ENCODE results near the gene PTPRM. TPM values are rescaled to one million over a fixed set of nuclear protein-coding genes. Genes with fewer than 3 reads are reported as not detected.

PTPRM gene
- total and polyA plus RNA-seq, 2 of the 8 experiments (the other 6 are each of a cell fraction or from before 2014, with no cell fraction given) = 4.1 to 7.0 TPM

DNA sequence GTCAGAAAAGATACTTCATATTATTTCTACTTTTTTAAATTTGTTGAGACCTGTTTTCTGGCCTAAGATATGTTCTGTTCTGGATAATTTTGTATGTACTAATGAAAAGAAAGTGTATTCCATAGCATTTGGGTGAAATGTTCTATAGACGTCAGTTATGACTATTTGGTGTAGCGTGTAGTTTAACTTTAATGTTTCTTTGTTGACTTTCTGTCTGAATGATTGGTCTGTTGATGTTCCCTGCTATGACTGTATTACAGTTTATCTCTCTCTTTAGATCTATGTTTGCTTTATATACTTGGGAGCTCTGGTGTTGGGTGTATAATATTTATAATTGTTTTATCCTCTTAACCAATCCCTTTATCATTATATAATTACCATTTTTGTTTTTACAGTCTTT, 352.4 kb downstream of the PTPRM start:
- Histone ChIP-seq H2AFZ (ENCODE audit: low read length) (no peak overlapping the region), H3K4me3 (ENCODE audit: extremely low read depth in 1 of 4, insufficient read depth in 2 of 4, low read depth in 3 of 4, low read length in 4 of 4) (no peak overlapping the region), H3K23ac (ENCODE audit: insufficient read length) (no peak overlapping the region), H3K18ac (ENCODE audit: extremely low read depth, low read length) (no peak overlapping the region), H2BK12ac (ENCODE audit: low read depth, low read length) (no peak overlapping the region), H3K56ac (replicated peaks; ENCODE audit: insufficient read length, low read depth, low read length) (no peak overlapping the region), H2BK120ac (replicated peaks; ENCODE audit: low read depth, low read length) (no peak overlapping the region), H2BK20ac (ENCODE audit: low read length) (no peak overlapping the region), H3K79me1 (ENCODE audit: low read depth, low read length) (no peaks in the 10 kb centered on the region), H3K27ac (ENCODE audit: low read depth, low read length) (no peak overlapping the region), H3K27me3 (replicated peaks in 1 of 4; ENCODE audit: control insufficient read depth in 3 of 4, extremely low read depth in 1 of 4, insufficient read depth in 3 of 4, low read length in 3 of 4) (no peaks in the 10 kb centered on the region), H3K4ac (replicated peaks; ENCODE audit: insufficient read length, low read depth, low read length) (no peak overlapping the region), H3K4me2 (ENCODE audit: insufficient read depth in 1 of 2, low read depth in 2 of 2, low read length in 2 of 2) (no peak overlapping the region), H2BK15ac (ENCODE audit: low read length) (no peak overlapping the region), H4K20me1 (replicated peaks in 1 of 2; ENCODE audit: control insufficient read depth in 1 of 2, insufficient read depth in 2 of 2, low read length in 2 of 2) (no peaks in the 10 kb centered on the region), H4K91ac (replicated peaks; ENCODE audit: insufficient read length, low read length) (no peak overlapping the region), H2BK5ac (ENCODE audit: low read depth, low read length) (no peak overlapping the region), H3K79me2 (ENCODE audit: control insufficient read depth in 1 of 2, insufficient read depth in 2 of 2, low read length in 2 of 2) (no peaks in the 10 kb centered on the region), H3K23me2 (ENCODE audit: low read depth, low read length) (no peaks in the 10 kb centered on the region), H4K8ac (ENCODE audit: extremely low read depth, insufficient read depth, low read length) (no peak overlapping the region), H4K5ac (ENCODE audit: insufficient read length, low read depth, low read length) (no peak overlapping the region), H3K4me1 (replicated peaks in 1 of 4; ENCODE audit: control insufficient read depth in 3 of 4, insufficient read depth in 4 of 4, low read length in 3 of 4) (no peaks in the 10 kb centered on the region), H3K9me3 (ENCODE audit: insufficient read depth in 2 of 2, low read depth in 1 of 2, low read length in 1 of 2) (no peaks in the 10 kb centered on the region), H2AK5ac (ENCODE audit: low read depth, low read length) (no peak overlapping the region), H3K36me3 (ENCODE audit: control insufficient read depth in 2 of 4, insufficient read depth in 4 of 4, low read length in 3 of 4) (no peaks in the 10 kb centered on the region), H3K14ac (ENCODE audit: insufficient read length) (no peak overlapping the region), H3K9ac (replicated peaks in 1 of 4; ENCODE audit: extremely low read depth in 1 of 4, low read depth in 3 of 4, low read length in 3 of 4) (no peak overlapping the region)
- FAIRE-seq = no peak
- ChIA-PET POLR2A (ENCODE audit: partially characterized antibody) (no interaction called here), CTCF (ENCODE audit: partially characterized antibody) (interaction anchor here (1.8 kb wide), 1 partner anchor 11 kb away, joined by 4 read pairs; no protein-coding TSS in a partner anchor)
- 93% methylated on average over 2 of the region's 2 CpGs; no CpG with 5 or more reads in 1 of the 2 experiments for WGBS, 2 experiments (ENCODE audit: extremely low coverage in 1 of 2, insufficient coverage in 1 of 2, insufficient read length in 1 of 2, insufficient replicate concordance in 2 of 2, low coverage in 1 of 2, low lambda C conversion rate in 2 of 2, missing lambda C conversion rate in 1 of 2)
- TF ChIP-seq HDAC6 (IDR thresholded peaks at IDR 0.05; ENCODE audit: low read depth, low read length) = no peak
- no peak for TF ChIP-seq SP1 (IDR thresholded peaks at IDR 0.05; ENCODE audit: low read depth, low read length)
- no peak for TF ChIP-seq TCF12 (IDR thresholded peaks at IDR 0.05; ENCODE audit: low read depth, low read length)
- TF ChIP-seq BRCA1 (IDR thresholded peaks at IDR 0.05; ENCODE audit: low read depth, low read length) = no peak
- no peak for TF ChIP-seq GTF2F1 (IDR thresholded peaks at IDR 0.05; ENCODE audit: borderline replicate concordance, low read depth, low read length)
- no peak for TF ChIP-seq PHF8 (conservative IDR thresholded peaks at IDR 0.05; ENCODE audit: low read depth, low read length)
- TF ChIP-seq TEAD4 (IDR thresholded peaks at IDR 0.05; ENCODE audit: low read depth, low read length) = no peak
- no peak for TF ChIP-seq CREB1 (IDR thresholded peaks at IDR 0.05)
- TF ChIP-seq POU5F1 (IDR thresholded peaks at IDR 0.05; ENCODE audit: low read depth, low read length) = no peak
- TF ChIP-seq SP2 (IDR thresholded peaks at IDR 0.05; ENCODE audit: low read length) = no peak
- TF ChIP-seq HDAC2 (IDR thresholded peaks at IDR 0.05; ENCODE audit: borderline replicate concordance in 1 of 2, low read depth in 2 of 2, low read length in 2 of 2) = no peak
- TF ChIP-seq ZNF274 (IDR thresholded peaks at IDR 0.05; ENCODE audit: borderline replicate concordance, extremely low read depth, low read length) = no peak
- no peak for DNase-seq (ENCODE audit: low read depth in 1 of 2, low spot score in 2 of 2)
